Subcutaneous abdominal adipose tissue (tissue), 5 donors: Measurements from ENCODE around the gene MMP17.

ENCODE experiments used
- H3K27ac ChIP-seq: one replicate; pipeline ENCODE4 v1.7.0; 2013; ENCODE audit warnings: low read depth, mild to moderate bottlenecking, inconsistent platforms, low read length, moderate library complexity
- H3K27me3 ChIP-seq, 5 donors: one replicate each; pipeline ENCODE4 v1.7.0; 2013; ENCODE audit warnings: low read length in 5 of 5, inconsistent platforms in 1 of 5; ENCODE audit not compliant: control insufficient read depth in 5 of 5, insufficient read depth in 4 of 5
- H3K36me3 ChIP-seq, 5 donors: one replicate each; pipeline ENCODE4 v1.7.0; 2013; ENCODE audit warnings: low read length in 5 of 5; ENCODE audit not compliant: control insufficient read depth in 5 of 5, insufficient read depth in 5 of 5
- H3K4me1 ChIP-seq, 5 donors: one replicate each; pipeline ENCODE4 v1.7.0; 2013; ENCODE audit warnings: low read length in 5 of 5, mild to moderate bottlenecking in 3 of 5, moderate library complexity in 1 of 5; ENCODE audit not compliant: control insufficient read depth in 5 of 5, insufficient read depth in 5 of 5
- H3K4me3 ChIP-seq, 5 donors: one replicate each; pipeline ENCODE4 v1.7.0; 2013; ENCODE audit warnings: low read length in 5 of 5, low read depth in 1 of 5
- H3K9ac ChIP-seq, 5 donors: one replicate each; pipeline ENCODE4 v1.7.0; 2013; ENCODE audit warnings: low read length in 5 of 5, mild to moderate bottlenecking in 4 of 5, moderate library complexity in 3 of 5
- H3K9me3 ChIP-seq, 5 donors: one replicate each; pipeline ENCODE4 v1.7.0; 2013; ENCODE audit warnings: low read length in 5 of 5; ENCODE audit not compliant: control insufficient read depth in 5 of 5
- donor health status: healthy.
- donor health status: healthy.
- donor health status: healthy.
- donor health status: healthy.
- donor health status: healthy.

Gene MMP17

GRCh38 chr12:131789638-131790037 lies 38.6 kb upstream of the MMP17 start:
- H3K4me3 ChIP-seq, result no peak overlapping the region
- no peaks in the 10 kb centered on the region for H3K27me3 ChIP-seq
- peaks cover 0 to 24% (median 0%) of the 10 kb centered on the region in 5 donors for H3K4me1 ChIP-seq
- H3K27ac ChIP-seq, result no peak overlapping the region
- no peak overlapping the region for H3K9ac ChIP-seq
- H3K36me3 ChIP-seq, result peaks cover 4 to 96% (median 73%) of the 10 kb centered on the region in 5 donors
- H3K9me3 ChIP-seq, result no peaks in the 10 kb centered on the region

- Histone ChIP-seq H3K36me3 (peaks cover 4 to 92% (median 59%) of the 10 kb centered on the region in 5 donors), H3K9ac (peak overlapping the region in 1 of 5 donors; percentile 6), H3K27me3 (no peaks in the 10 kb centered on the region), H3K4me1 (peaks cover 0 to 28% (median 10%) of the 10 kb centered on the region in 5 donors), H3K27ac (no peak overlapping the region), H3K9me3 (no peaks in the 10 kb centered on the region), H3K4me3 (no peak overlapping the region)
These were observed 34.8 kb upstream of the MMP17 start for GRCh38 chr12:131793243-131794022.

GRCh38 chr12:131794061-131794460 lies 34.1 kb upstream of the MMP17 start:
- H3K9me3 ChIP-seq, result no peaks in the 10 kb centered on the region
- no peaks in the 10 kb centered on the region for H3K27me3 ChIP-seq
- H3K4me1 ChIP-seq, result peaks cover 0 to 28% (median 10%) of the 10 kb centered on the region in 5 donors
- no peak overlapping the region for H3K9ac ChIP-seq
- no peak overlapping the region for H3K4me3 ChIP-seq
- no peak overlapping the region for H3K27ac ChIP-seq
- peaks cover 4 to 92% (median 56%) of the 10 kb centered on the region in 5 donors for H3K36me3 ChIP-seq

GRCh38 chr12:131794573-131794972 lies 33.6 kb upstream of the MMP17 start:
- no peaks in the 10 kb centered on the region for H3K27me3 ChIP-seq
- no peak overlapping the region for H3K4me3 ChIP-seq
- peaks cover 4 to 92% (median 59%) of the 10 kb centered on the region in 5 donors for H3K36me3 ChIP-seq
- H3K4me1 ChIP-seq, result peaks cover 0 to 28% (median 10%) of the 10 kb centered on the region in 5 donors
- no peak overlapping the region for H3K9ac ChIP-seq
- H3K27ac ChIP-seq, result no peak overlapping the region
- H3K9me3 ChIP-seq, result no peaks in the 10 kb centered on the region

- H3K27me3 ChIP-seq, result no peaks in the 10 kb centered on the region
- peaks cover 0 to 28% (median 10%) of the 10 kb centered on the region in 5 donors for H3K4me1 ChIP-seq
- no peak overlapping the region for H3K27ac ChIP-seq
- no peak overlapping the region for H3K4me3 ChIP-seq
- H3K36me3 ChIP-seq, result peaks cover 4 to 92% (median 60%) of the 10 kb centered on the region in 5 donors
- no peak overlapping the region for H3K9ac ChIP-seq
- H3K9me3 ChIP-seq, result no peaks in the 10 kb centered on the region
These were observed 33.1 kb upstream of the MMP17 start for GRCh38 chr12:131795064-131795463.

GRCh38 chr12:131795690-131796410 lies 32.3 kb upstream of the MMP17 start:
- Histone ChIP-seq H3K4me1 (peaks cover 0 to 28% (median 10%) of the 10 kb centered on the region in 5 donors), H3K27me3 (no peaks in the 10 kb centered on the region), H3K9me3 (no peaks in the 10 kb centered on the region), H3K27ac (no peak overlapping the region), H3K4me3 (no peak overlapping the region), H3K9ac (no peak overlapping the region), H3K36me3 (peaks cover 0 to 92% (median 60%) of the 10 kb centered on the region in 5 donors)

GRCh38 chr12:131796411-131796736 lies 31.8 kb upstream of the MMP17 start:
- Histone ChIP-seq H3K4me1 (peaks cover 0 to 28% (median 10%) of the 10 kb centered on the region in 5 donors), H3K27ac (no peak overlapping the region), H3K4me3 (no peak overlapping the region), H3K9ac (no peak overlapping the region), H3K27me3 (no peaks in the 10 kb centered on the region), H3K36me3 (peaks cover 0 to 93% (median 62%) of the 10 kb centered on the region in 5 donors), H3K9me3 (no peaks in the 10 kb centered on the region)

GRCh38 chr12:131796754-131797587 lies 31.2 kb upstream of the MMP17 start:
- no peaks in the 10 kb centered on the region for H3K27me3 ChIP-seq
- H3K9ac ChIP-seq, result no peak overlapping the region
- no peaks in the 10 kb centered on the region for H3K9me3 ChIP-seq
- no peak overlapping the region for H3K4me3 ChIP-seq
- H3K27ac ChIP-seq, result no peak overlapping the region
- H3K4me1 ChIP-seq, result peaks cover 0 to 28% (median 10%) of the 10 kb centered on the region in 5 donors
- H3K36me3 ChIP-seq, result peaks cover 0 to 93% (median 62%) of the 10 kb centered on the region in 5 donors

GRCh38 chr12:131797588-131797934 lies 30.6 kb upstream of the MMP17 start:
- H3K9ac ChIP-seq, result no peak overlapping the region
- no peaks in the 10 kb centered on the region for H3K27me3 ChIP-seq
- H3K9me3 ChIP-seq, result no peaks in the 10 kb centered on the region
- H3K4me3 ChIP-seq, result no peak overlapping the region
- H3K36me3 ChIP-seq, result peaks cover 0 to 93% (median 63%) of the 10 kb centered on the region in 5 donors
- H3K4me1 ChIP-seq, result peaks cover 0 to 28% (median 10%) of the 10 kb centered on the region in 5 donors
- no peak overlapping the region for H3K27ac ChIP-seq
